ENCODE data around the gene HSD3B2. TPM values are rescaled to one million over a fixed set of nuclear protein-coding genes. Genes with fewer than 3 reads are reported as not detected.

HSD3B2 gene
- total RNA-seq (2021; fragmentation: NEBNext Ultra II Directional; extraction: Animal tissue kit (Norgen Biotek cat#: 25700)) = not detected
- long read RNA-seq = 0 reads

DNA sequence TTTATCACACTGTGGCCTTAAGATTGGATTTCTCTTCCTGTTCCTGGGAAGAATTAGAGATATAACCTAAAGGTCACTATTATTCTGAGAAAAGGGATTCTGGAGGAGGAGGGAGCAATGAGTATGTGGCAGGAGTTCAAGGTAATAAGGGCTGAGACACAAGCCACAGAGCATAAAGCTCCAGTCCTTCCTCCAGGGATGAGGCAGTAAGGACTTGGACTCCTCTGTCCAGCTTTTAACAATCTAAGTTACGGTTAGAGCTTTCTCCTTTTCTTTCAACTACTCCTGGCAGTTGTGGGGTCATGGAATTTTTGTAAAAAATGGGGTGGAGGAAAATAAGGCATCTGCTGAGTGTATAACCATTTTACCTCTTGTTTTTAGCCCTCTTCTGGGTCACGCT lies at the start of gene HSD3B2:
TSS of gene HSD3B2 (plus strand) at position 201 of the 400 bp plus-strand sequence. CDS start 270 bp downstream, outside the sequence.
- Mint-ChIP-seq H3K36me3 (ENCODE audit: low read depth) (no peaks in the 10 kb centered on the region), H3K4me1 (ENCODE audit: low read depth) (no peaks in the 10 kb centered on the region), H3K4me3 (no peak within 1 kb of the TSS), H3K27ac (no peak within 1 kb of the TSS), H3K27me3 (ENCODE audit: insufficient read depth) (peaks cover 10% of the 10 kb centered on the region), H3K9me3 (no peaks in the 10 kb centered on the region)
- TF ChIP-seq, protein P1, sequence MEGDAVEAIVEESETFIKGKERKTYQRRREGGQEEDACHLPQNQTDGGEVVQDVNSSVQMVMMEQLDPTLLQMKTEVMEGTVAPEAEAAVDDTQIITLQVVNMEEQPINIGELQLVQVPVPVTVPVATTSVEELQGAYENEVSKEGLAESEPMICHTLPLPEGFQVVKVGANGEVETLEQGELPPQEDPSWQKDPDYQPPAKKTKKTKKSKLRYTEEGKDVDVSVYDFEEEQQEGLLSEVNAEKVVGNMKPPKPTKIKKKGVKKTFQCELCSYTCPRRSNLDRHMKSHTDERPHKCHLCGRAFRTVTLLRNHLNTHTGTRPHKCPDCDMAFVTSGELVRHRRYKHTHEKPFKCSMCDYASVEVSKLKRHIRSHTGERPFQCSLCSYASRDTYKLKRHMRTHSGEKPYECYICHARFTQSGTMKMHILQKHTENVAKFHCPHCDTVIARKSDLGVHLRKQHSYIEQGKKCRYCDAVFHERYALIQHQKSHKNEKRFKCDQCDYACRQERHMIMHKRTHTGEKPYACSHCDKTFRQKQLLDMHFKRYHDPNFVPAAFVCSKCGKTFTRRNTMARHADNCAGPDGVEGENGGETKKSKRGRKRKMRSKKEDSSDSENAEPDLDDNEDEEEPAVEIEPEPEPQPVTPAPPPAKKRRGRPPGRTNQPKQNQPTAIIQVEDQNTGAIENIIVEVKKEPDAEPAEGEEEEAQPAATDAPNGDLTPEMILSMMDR (IDR thresholded peaks at IDR 0.05) = no peak
- DNase-seq = no peak

DNA sequence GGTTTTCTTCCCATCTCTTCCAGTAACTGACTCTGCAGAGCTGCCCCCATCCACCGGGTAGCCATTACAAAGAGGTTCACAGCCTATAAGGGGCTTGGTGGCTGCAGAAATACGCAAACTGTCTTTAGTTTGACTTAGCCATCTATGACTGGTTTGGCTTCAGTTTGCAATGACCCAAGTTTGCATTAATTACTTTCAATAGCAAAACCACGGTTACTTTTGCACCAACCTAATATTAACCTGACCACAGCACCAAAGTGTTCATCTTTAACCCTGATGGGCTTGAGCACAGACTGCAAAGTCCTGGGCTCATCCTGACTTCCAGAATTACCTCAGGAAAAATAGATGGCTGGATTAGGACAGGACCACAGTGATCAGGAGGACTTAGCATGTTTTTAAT lies 48.5 kb upstream of the HSD3B2 start:
- H3K36me3 Mint-ChIP-seq (ENCODE audit: low read depth) = no peaks in the 10 kb centered on the region
- no peaks in the 10 kb centered on the region for H3K9me3 Mint-ChIP-seq
- no peak for DNase-seq

GRCh38 chr1:119367432-119368124 lies 47.4 kb upstream of the HSD3B2 start:
- H3K36me3 Mint-ChIP-seq (ENCODE audit: low read depth) = no peaks in the 10 kb centered on the region
- TF ChIP-seq, protein P1 (IDR thresholded peaks at IDR 0.05) = peak; percentile 94
- no peaks in the 10 kb centered on the region for H3K9me3 Mint-ChIP-seq
- H3K4me1 Mint-ChIP-seq (ENCODE audit: low read depth) = peaks cover 13% of the 10 kb centered on the region
- H3K27me3 Mint-ChIP-seq (ENCODE audit: insufficient read depth) = peaks cover 25% of the 10 kb centered on the region
- no peak overlapping the region for H3K4me3 Mint-ChIP-seq
- DNase-seq = peak; percentile 72
- no peak overlapping the region for H3K27ac Mint-ChIP-seq

More for the DNA sequence above, 48.5 kb upstream of the HSD3B2 start:
- peaks cover 29% of the 10 kb centered on the region for H3K27me3 Mint-ChIP-seq (ENCODE audit: insufficient read depth)
- H3K4me1 Mint-ChIP-seq (ENCODE audit: low read depth) = peaks cover 13% of the 10 kb centered on the region
- no peak overlapping the region for H3K27ac Mint-ChIP-seq
- TF ChIP-seq, protein P1 (IDR thresholded peaks at IDR 0.05) = no peak
- no peak overlapping the region for H3K4me3 Mint-ChIP-seq

DNA sequence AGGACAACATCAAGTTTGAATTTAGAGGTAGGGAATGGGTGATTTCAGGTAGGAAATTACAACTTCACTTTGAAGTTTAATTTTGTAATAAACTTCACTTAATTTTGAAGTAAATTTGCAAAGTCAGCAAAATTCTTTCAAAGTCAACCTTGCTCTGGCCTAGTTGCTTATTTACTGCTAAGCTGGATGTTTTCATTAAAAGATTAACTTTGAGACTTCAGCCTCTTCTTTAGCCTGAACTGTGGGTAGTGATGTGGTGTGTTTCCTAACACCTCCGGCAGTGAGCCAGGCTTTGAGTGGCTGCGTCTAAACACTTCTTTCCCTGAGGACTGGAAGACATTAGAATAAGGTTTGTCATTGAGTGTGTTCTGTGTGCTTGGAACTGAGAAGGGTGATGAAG lies 46.4 kb upstream of the HSD3B2 start, which contains the start of gene HAO2:
TSS of gene HAO2 (plus strand) at position 232 of the 400 bp plus-strand sequence. CDS start 12,301 bp downstream, outside the sequence.
- H3K36me3 Mint-ChIP-seq (ENCODE audit: low read depth) = no peaks in the 10 kb centered on the region
- H3K9me3 Mint-ChIP-seq = no peaks in the 10 kb centered on the region
- H3K4me1 Mint-ChIP-seq (ENCODE audit: low read depth) = peaks cover 20% of the 10 kb centered on the region
- TF ChIP-seq, protein P1 (IDR thresholded peaks at IDR 0.05) = no peak
- DNase-seq = no peak
- H3K4me3 Mint-ChIP-seq = no peak within 1 kb of the TSS
- H3K27me3 Mint-ChIP-seq (ENCODE audit: insufficient read depth) = peaks cover 18% of the 10 kb centered on the region
- no peak within 1 kb of the TSS for H3K27ac Mint-ChIP-seq

DNA sequence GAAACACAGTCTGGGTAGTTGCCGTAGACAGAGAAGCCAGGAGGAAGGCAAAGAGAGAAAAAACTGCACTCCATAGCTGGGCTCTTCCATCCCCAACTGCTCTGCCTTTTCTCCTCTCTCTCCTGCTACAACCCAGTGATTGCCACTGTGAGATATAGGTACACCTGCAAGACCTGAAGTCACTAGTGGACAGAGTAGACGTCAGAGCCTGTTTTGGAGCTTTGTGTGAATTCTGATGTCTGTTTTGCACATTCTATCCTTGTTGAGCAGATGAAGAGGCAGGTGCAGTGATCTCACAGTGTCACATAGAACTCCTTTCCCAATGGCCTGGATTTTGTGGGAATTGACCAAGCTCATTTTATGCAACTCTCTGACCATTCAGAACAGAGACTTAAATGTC lies 44.2 kb upstream of the HSD3B2 start:
- no peak overlapping the region for H3K4me3 Mint-ChIP-seq
- peaks cover 21% of the 10 kb centered on the region for H3K27me3 Mint-ChIP-seq (ENCODE audit: insufficient read depth)
- no peak for DNase-seq
- TF ChIP-seq, protein P1 (IDR thresholded peaks at IDR 0.05) = no peak
- no peaks in the 10 kb centered on the region for H3K36me3 Mint-ChIP-seq (ENCODE audit: low read depth)
- no peaks in the 10 kb centered on the region for H3K9me3 Mint-ChIP-seq
- peaks cover 21% of the 10 kb centered on the region for H3K4me1 Mint-ChIP-seq (ENCODE audit: low read depth)
- no peak overlapping the region for H3K27ac Mint-ChIP-seq
